Iris pigment epithelial cell (primary cell): ENCODE results near the gene ELAVL4.

ENCODE experiments used
- DNase-seq: peaks from one replicate; pipeline ENCODE4 v3.0.0-alpha.2; 2011; ENCODE audit warnings: low read depth

The ELAVL4 gene

DNA sequence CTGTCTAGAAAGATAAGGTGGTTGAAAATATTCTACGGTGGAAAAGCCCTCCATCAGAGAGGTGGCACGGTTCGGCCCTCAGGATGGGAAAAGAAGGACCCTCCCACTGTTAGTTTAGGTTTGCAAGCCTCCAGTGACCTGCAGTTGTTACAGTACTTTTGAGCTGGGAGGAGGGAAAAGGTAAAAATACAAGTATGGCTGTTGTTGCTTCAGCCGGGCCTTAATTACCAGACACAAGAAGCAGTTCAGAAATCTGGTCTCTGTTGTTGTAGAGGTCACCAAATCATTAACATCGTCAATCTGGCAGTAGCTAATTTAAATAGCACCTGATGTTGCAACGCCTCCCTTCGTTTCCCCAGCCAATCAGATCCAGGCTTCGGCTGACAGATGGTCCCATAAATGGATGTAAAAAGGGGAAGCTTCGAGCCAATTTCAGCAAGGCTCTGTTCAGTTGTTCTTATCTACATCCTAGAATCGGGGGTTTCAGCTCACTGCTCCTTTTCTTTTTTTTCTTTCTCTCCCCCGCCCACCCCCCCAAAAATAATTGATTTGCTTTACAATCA lies at the start of gene ELAVL4:
ELAVL4 (plus strand) TSS at position 424 of the 563 bp plus-strand sequence. CDS start 270 bp downstream, outside the sequence.
- no peak for DNase-seq

GRCh38 chr1:50060279-50060678 lies 48.4 kb upstream of the ELAVL4 start:
- DNase-seq = peak; percentile 3

DNA sequence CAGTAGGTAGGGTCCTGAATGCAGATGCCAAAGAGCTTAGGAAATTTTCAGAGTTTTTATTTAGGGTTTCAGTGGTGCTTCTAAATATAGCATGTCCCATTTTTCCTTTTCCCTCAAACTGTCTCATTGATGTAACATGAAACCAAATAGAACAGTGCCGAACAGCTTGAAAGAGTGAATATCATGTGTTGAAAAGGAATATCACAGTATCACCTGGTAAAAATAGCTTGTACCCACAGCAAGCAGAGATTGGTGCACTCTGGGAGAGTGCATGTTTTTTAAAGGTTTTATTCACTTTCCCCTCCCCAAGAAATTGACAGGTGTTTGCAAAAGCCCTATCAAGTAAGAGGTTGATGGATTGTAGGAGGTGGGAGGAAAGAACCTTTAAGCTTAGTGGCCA lies 41.9 kb upstream of the ELAVL4 start:
- DNase-seq = no peak

GRCh38 chr1:50074931-50075330 lies 33.8 kb upstream of the ELAVL4 start:
- DNase-seq = no peak

- no peak for DNase-seq
These were observed 31.4 kb upstream of the ELAVL4 start for GRCh38 chr1:50077273-50077672.

DNA sequence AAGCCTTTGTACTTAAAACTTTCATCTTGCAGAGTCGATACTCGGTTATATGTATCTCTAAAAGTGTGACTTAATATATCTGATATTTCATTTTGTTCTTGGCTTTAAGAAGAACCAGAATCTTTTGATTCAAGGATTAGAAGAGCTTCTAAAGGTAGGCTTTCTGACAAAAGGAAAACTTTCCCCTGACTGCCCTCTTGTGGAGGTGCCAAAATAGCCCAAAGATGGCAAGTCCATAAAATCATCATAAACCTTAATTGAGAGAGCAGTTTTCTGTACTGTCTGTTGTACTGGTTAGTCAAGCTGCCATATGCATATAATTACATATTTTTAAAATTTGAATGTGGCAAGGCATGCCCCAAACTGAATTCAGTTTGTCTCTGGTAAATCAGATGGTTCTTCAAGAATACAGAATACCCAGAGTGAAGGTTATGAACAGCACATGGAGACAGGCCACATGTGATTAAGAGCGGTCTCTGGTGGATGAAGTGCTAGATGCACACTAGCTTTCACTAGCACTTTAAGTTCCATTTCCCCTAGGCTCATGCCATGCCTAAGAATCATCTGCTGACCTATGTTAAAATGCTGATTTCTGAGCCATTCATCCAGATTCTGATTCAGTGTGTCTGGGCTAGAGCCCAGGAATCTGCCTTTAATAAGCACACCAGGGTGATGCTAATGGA lies 27.7 kb upstream of the ELAVL4 start:
- DNase-seq = peak; percentile 7

- DNase-seq = no peak
These were observed 24.3 kb upstream of the ELAVL4 start for GRCh38 chr1:50084389-50084788.

DNA sequence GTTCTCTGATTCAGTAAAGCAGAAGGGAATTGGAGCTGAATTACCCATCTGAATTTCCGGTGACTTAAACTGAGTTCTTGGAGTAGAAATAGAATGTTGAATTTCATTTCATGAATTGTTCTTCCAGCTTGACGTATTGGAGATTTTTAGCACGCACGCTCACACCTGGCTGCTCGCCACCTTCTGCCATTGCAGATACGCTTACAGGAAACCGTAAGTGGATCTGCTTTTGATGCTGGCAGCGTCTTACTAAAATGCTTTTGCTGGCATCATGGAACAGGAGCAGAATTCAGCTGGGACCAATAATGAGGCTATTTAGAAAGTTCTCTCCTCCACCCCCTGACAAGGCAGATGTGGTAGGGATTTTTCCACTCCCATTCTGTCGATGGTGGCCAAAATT lies 17.7 kb upstream of the ELAVL4 start:
- DNase-seq = no peak

GRCh38 chr1:50095716-50096115 lies 13.0 kb upstream of the ELAVL4 start:
- no peak for DNase-seq

- DNase-seq = no peak
These were observed 11.6 kb upstream of the ELAVL4 start for GRCh38 chr1:50097021-50097679.

GRCh38 chr1:50097791-50098190 lies 10.9 kb upstream of the ELAVL4 start:
- no peak for DNase-seq

- no peak for DNase-seq
These were observed 10.1 kb upstream of the ELAVL4 start for GRCh38 chr1:50098591-50099021.

- no peak for DNase-seq
These were observed 9.1 kb upstream of the ELAVL4 start for GRCh38 chr1:50099654-50100053.

- no peak for DNase-seq
These were observed 5.1 kb upstream of the ELAVL4 start for GRCh38 chr1:50103615-50104081.

GRCh38 chr1:50105433-50105832 lies 3.3 kb upstream of the ELAVL4 start:
- peak; percentile 4 for DNase-seq

GRCh38 chr1:50106095-50106761 lies 2.5 kb upstream of the ELAVL4 start:
- no peak for DNase-seq

- no peak for DNase-seq
These were observed 396 bp downstream of the ELAVL4 start for GRCh38 chr1:50109116-50109515.

- peak; percentile 10 for DNase-seq
These were observed 941 bp downstream of the ELAVL4 start for GRCh38 chr1:50109647-50110075.

DNA sequence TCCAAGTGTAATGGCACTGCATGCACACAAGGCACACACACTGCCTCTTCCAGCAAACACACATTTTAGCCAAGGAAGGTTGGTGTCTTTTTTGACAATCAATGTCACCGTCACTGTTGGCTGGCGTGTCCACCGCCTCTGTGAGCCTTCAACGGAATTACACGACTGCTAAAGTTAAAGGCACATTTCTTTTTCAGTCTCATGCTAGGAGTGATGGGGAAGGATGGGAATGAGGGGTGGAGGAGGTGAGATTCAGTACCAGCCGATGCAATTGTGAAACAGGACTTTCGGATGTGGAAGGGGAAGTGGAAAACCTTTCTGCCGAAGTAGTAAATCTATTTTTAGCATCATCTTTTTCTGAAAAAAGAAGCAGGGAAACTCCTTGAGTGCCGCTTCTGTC lies 1.4 kb downstream of the ELAVL4 start:
- no peak for DNase-seq

DNA sequence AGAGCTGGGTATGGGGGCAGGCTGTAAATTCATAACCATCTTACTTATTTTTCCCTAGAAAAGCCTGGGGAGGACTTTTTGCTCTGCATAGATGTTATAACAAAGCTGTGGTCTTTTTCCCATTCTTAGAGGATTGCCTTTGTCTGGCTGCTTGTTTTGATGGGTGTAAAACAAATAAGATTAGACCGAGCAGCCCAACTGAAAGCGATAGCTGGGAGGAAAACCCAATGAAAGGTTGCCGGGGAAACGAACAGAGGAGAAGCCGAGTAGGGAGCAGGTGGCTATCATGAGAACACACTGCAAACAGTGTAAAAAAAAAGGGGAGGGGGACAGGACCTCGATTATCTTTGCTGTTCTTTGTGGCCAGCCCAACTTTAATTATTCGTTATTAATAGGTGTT lies 1.9 kb downstream of the ELAVL4 start:
- no peak for DNase-seq

GRCh38 chr1:50111503-50111902 lies 2.8 kb downstream of the ELAVL4 start:
- DNase-seq = no peak

DNA sequence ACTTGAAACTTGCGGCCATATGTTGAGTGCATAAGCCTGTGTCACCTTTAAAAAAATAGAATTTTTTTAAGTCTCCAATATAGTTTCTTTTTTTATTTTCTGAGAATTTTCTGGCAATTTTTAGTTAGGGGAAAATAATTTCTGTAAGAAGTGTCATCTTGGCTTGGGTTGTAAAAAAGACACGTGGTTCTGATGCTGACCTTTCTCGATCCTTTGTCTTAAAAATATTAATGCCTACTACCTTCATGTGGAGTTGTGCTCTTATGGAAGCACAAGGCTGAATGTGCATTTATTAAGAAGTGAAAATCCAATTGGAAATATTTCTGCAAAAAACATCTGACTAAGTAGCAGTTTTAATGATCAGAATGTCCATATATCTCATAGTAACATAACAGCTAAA lies 3.5 kb downstream of the ELAVL4 start:
- DNase-seq = no peak

DNA sequence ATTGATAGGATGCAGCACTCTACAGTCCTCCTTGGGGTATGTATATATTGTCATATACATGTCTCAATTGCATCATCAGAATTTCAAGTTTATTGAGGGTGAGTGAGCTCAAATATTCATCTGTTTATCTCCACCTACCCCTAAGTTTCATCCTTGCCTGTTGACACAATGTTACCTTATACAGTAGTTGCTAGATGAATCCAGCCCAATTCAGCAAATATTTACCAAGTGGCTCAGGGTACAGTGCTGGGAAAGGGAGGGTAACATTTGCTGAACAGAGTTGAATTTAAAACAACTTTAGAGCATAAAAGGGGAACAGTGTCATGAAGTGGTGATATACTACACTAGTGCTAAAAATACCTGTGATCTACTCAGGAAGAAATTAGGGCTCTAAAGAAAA lies 14.4 kb downstream of the ELAVL4 start:
- no peak for DNase-seq
